K562 (cell line): ENCODE results near the gene RHOB. TPM values are rescaled to one million over a fixed set of nuclear protein-coding genes. Genes with fewer than 3 reads are reported as not detected.

Source experiments
- ATAC-seq: fragments of 200-7000 bp; cut with Tn5 transposase; 3 replicates; pipeline ENCODE4 v1.9.1; 2020; ENCODE audit warnings: moderate library complexity
- BruUV-seq: library from RNA; stranded (reverse); fragments of 400-500 nt; replicated peaks from 2 replicates; lab custom pipeline; 2021; lab: Mats Ljungman, UMichigan
- CTCF ChIA-PET: fragments of 300-600 bp; formaldehyde crosslinking; extraction: SDS; loops from one replicate; lab custom pipeline; 2021; ENCODE audit warnings: low intra/inter-chr PET ratio; lab: Yijun Ruan, JAX
- POLR2A ChIA-PET: fragments of 300-600, 350-650 bp; sonication (Branson Sonifier 250); formaldehyde crosslinking; extraction: SDS; loops from one replicate; lab custom pipeline; 2021; ENCODE audit warnings: antibody characterized with exemption, inconsistent platforms; lab: Yijun Ruan, JAX
- DNase-seq, 4 experiments: peaks; one replicate each; pipeline versions ENCODE4 v3.0.0 to v3.0.0-alpha.2; 2011 to 2018; ENCODE audit warnings: low spot score in 3 of 4, mixed read lengths in 3 of 4; ENCODE audit errors: extremely low read depth in 1 of 4
- FAIRE-seq: peaks from 2 replicates; lab custom pipeline; 2011; peaks lifted over from hg19 to GRCh38; lab: Jason Lieb, UNC
- H2AFZ ChIP-seq: 2 replicates; pipeline ENCODE4 v1.6.0; 2011; ENCODE audit warnings: low read depth, low read length, control low read depth, inconsistent platforms
- H3K27ac ChIP-seq: fragments of 200-600 bp; 3 replicates; pipeline ENCODE4 v1.8.0; 2011; ENCODE audit warnings: low read depth, mild to moderate bottlenecking, control low read depth, inconsistent platforms, low read length, moderate library complexity, mixed read lengths; ENCODE audit errors: extremely low read depth
- H3K27me3 ChIP-seq, 2 experiments: fragments of 300-600 bp in 1 of 2; 2 replicates in 1 of 2; 3 replicates in 1 of 2; pipeline versions ENCODE4 v1.6.0 to v1.8.0; 2011; ENCODE audit warnings: inconsistent platforms in 2 of 2, low read length in 2 of 2, mild to moderate bottlenecking in 1 of 2, mixed read lengths in 1 of 2, moderate library complexity in 1 of 2; ENCODE audit not compliant: control insufficient read depth in 2 of 2, insufficient read depth in 2 of 2
- H3K36me3 ChIP-seq: fragments of 300-600 bp; 3 replicates; pipeline ENCODE4 v1.8.0; 2011; ENCODE audit warnings: mild to moderate bottlenecking, low read length, inconsistent platforms; ENCODE audit not compliant: control insufficient read depth, insufficient read depth
- H3K4me1 ChIP-seq, 2 experiments: fragments of 200-600 bp in 1 of 2; replicated peaks in 1 of 2; 2 replicates in 1 of 2; 3 replicates in 1 of 2; pipeline versions ENCODE4 v1.5.1 to v1.8.0; 2011; ENCODE audit warnings: inconsistent platforms in 2 of 2, low read length in 2 of 2, mild to moderate bottlenecking in 1 of 2, mixed read lengths in 1 of 2, moderate library complexity in 1 of 2; ENCODE audit not compliant: control insufficient read depth in 2 of 2, insufficient read depth in 2 of 2
- H3K4me2 ChIP-seq: 2 replicates; pipeline ENCODE4 v1.6.1; 2011; ENCODE audit warnings: low read length, control low read depth, inconsistent platforms, mixed read lengths; ENCODE audit not compliant: insufficient read depth
- H3K4me3 ChIP-seq: fragments of 200-600 bp; sonication (generic), shearing (Covaris generic); 2 replicates; pipeline ENCODE4 v1.5.1; 2016; ENCODE audit warnings: control low read depth, inconsistent platforms
- H3K79me2 ChIP-seq: fragments of 200-600 bp; 3 replicates; pipeline ENCODE4 v1.8.0; 2011; ENCODE audit warnings: low read length, inconsistent platforms; ENCODE audit not compliant: control insufficient read depth, insufficient read depth
- H3K9ac ChIP-seq, 2 experiments: 2 replicates each; pipeline versions ENCODE4 v1.6.0 to v1.6.1; 2011; ENCODE audit warnings: low read depth in 2 of 2, low read length in 2 of 2, control low read depth in 1 of 2, inconsistent platforms in 1 of 2, mild to moderate bottlenecking in 1 of 2, mixed read lengths in 1 of 2; ENCODE audit not compliant: insufficient read depth in 1 of 2
- H3K9me1 ChIP-seq: one replicate; pipeline ENCODE4 v1.6.0; 2011; ENCODE audit warnings: inconsistent platforms, mild to moderate bottlenecking, low read length, moderate library complexity; ENCODE audit not compliant: control insufficient read depth, insufficient read depth
- H3K9me3 ChIP-seq: replicated peaks from 2 replicates; pipeline ENCODE4 v1.5.1; 2011; ENCODE audit warnings: low read depth, low read length, inconsistent platforms; ENCODE audit not compliant: control insufficient read depth, insufficient read depth
- H4K20me1 ChIP-seq: replicated peaks from 2 replicates; pipeline ENCODE4 v1.6.1; 2011; ENCODE audit warnings: low read length, inconsistent platforms, mixed read lengths; ENCODE audit not compliant: control insufficient read depth, insufficient read depth
- GTF2E2 ChIP-seq: fragments of 200-800 bp; sonication (Bioruptor generic); IDR thresholded peaks from 2 replicates; pipeline ENCODE4 v1.6.1; 2016; ENCODE audit warnings: missing genetic modification characterization, missing compliant biosample characterization
- KDM4B ChIP-seq, 2 experiments: fragments of 450-650 bp in 1 of 2; sonication (generic) in 1 of 2; IDR thresholded peaks; 2 replicates each; pipeline ENCODE4 v1.6.1; 2016 to 2017; ENCODE audit warnings: borderline replicate concordance in 2 of 2, antibody characterized with exemption in 1 of 2, low read depth in 1 of 2, mild to moderate bottlenecking in 1 of 2
- TAF1 ChIP-seq: IDR thresholded peaks from 2 replicates; pipeline ENCODE4 v1.6.1; 2011; ENCODE audit warnings: mild to moderate bottlenecking, low read length, moderate library complexity; ENCODE audit not compliant: insufficient read depth, control insufficient read depth, severe bottlenecking; ENCODE audit errors: extremely low read depth
- ZNF324 ChIP-seq: fragments of 250-450 bp; sonication (Bioruptor Pico); IDR thresholded peaks from 2 replicates; pipeline ENCODE4 v1.4.0; 2020; ENCODE audit warnings: mild to moderate bottlenecking
- WGBS: fragments of 100-300 bp; shearing (Covaris generic); methylation state at CpG from one replicate; pipeline ENCODE4 v1.1.6; 2016; ENCODE audit warnings: low coverage, mixed read lengths; ENCODE audit not compliant: insufficient coverage; ENCODE audit errors: missing lambda C conversion rate; 5-methylcytosine and 5-hydroxymethylcytosine counted together
- in situ Hi-C: fragments of 300-500 bp; cut with MboI; formaldehyde crosslinking; loops from 4 replicates; pipeline ENCODE4 v1.15.0; 2018; ENCODE audit warnings: inconsistent platforms, mixed read lengths
- intact Hi-C: fragments of 100-400 bp; cut with micrococcal nuclease; formaldehyde crosslinking; loops from 2 replicates; pipeline ENCODE4 v1.14.2; 2022
- polyA plus RNA-seq, 8 experiments: library from polyadenylated mRNA; depleted of rRNA in 4 of 8; stranded (reverse) in 5 of 8; unstranded in 3 of 8; fragments of >200 nt; fragmentation: Nextera tagmentation in 2 of 8; fragmentation: Illumina TruSeq in 1 of 8; extraction: Ambion mirVana in 2 of 8; extraction: Trizol in 1 of 8; gene quantifications; 2 replicates each; pipeline versions ENCODE4 v1.2.1 to v1.2.3, GENCODE V29; 2011 to 2014; ENCODE audit warnings: inconsistent platforms in 1 of 8, missing spikeins in 1 of 8
- total RNA-seq, 7 experiments: library from RNA; depleted of rRNA in 6 of 7; stranded (reverse); fragments of >200 nt in 6 of 7; fragmentation: Illumina TruSeq in 2 of 7; extraction: Trizol in 2 of 7; gene quantifications; 2 replicates each; pipeline versions ENCODE4 v1.2.1 to v1.2.3, GENCODE V29; 2011 to 2021; ENCODE audit warnings: low replicate concordance in 1 of 7
- TF ChIP-seq, protein P1 (sequence below), 3 experiments: fragments of 200-800 bp in 1 of 3; fragments of 250-450 bp in 1 of 3; fragments of 450-650 bp in 1 of 3; sonication (Bioruptor Pico) in 1 of 3; sonication (Bioruptor generic) in 1 of 3; formaldehyde crosslinking in 1 of 3; IDR thresholded peaks; 2 replicates each; pipeline versions ENCODE4 v1.6.1 to v1.8.0; 2016 to 2022; ENCODE audit warnings: mild to moderate bottlenecking in 2 of 3, missing genetic modification characterization in 2 of 3, missing compliant biosample characterization in 1 of 3, moderate library complexity in 1 of 3

The RHOB gene
- total and polyA plus RNA-seq, 9 of the 15 experiments (the other 6 are each of a cell fraction or from before 2014, with no cell fraction given), result 0.07 to 4.8 (median 1.1) TPM

DNA sequence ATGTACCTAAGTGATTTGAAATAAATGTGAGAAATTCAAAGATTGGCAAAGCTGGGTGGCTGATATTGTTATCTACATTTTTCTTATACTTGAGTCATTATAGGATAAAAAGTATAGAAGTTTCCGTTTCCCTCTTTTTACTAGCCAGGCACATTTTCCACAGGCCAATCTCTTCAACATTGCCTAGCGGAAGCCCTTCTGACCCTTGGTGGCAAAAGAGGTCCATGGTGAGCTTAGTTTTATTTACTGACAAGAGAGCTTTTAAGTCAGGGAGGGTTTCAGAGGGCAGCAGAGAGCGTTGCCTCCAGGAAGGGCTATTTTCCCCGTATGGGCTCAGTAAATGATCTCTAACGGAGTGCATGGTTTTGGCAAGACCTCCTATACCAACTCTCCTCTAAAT is 15.1 kb upstream of the RHOB start:
- no peak for ATAC-seq
- Histone ChIP-seq H4K20me1 (no peaks in the 10 kb centered on the region), H2AFZ (peak overlapping the region; percentile 34; the same call in 1 of the 2 replicates), H3K9me1 (no peaks in the 10 kb centered on the region), H3K9me3 (no peaks in the 10 kb centered on the region), H3K4me1 (peaks cover 6 to 29% of the 10 kb centered on the region in 2 experiments; a peak in 4 of 5 replicates), H3K79me2 (no peaks in the 10 kb centered on the region), H3K36me3 (no peaks in the 10 kb centered on the region), H3K4me3 (no peak overlapping the region), H3K27me3 (peaks cover 0 to 5% of the 10 kb centered on the region in 2 experiments; a peak in 2 of 5 replicates), H3K27ac (no peak overlapping the region), H3K4me2 (no peak overlapping the region), H3K9ac (no peak overlapping the region)
- WGBS, result 13% methylated on average over 5 of the region's 5 CpGs
- in situ Hi-C loops, result loop anchor here (25.0 kb wide), 1 partner anchor 506 kb away; no protein-coding TSS in a partner anchor
- ChIA-PET POLR2A (interaction anchor here (0.8 to 1.5 kb wide), 2 partner anchors 15 to 41 kb away, joined by 3 to 8 read pairs; partner anchors contain the start of gene RHOB), CTCF (no interaction called here)
- no TSS peak for BruUV-seq
- FAIRE-seq, result no peak
- DNase-seq, result no peak
- intact Hi-C loops, result no loop called here
- TF ChIP-seq, protein P1, sequence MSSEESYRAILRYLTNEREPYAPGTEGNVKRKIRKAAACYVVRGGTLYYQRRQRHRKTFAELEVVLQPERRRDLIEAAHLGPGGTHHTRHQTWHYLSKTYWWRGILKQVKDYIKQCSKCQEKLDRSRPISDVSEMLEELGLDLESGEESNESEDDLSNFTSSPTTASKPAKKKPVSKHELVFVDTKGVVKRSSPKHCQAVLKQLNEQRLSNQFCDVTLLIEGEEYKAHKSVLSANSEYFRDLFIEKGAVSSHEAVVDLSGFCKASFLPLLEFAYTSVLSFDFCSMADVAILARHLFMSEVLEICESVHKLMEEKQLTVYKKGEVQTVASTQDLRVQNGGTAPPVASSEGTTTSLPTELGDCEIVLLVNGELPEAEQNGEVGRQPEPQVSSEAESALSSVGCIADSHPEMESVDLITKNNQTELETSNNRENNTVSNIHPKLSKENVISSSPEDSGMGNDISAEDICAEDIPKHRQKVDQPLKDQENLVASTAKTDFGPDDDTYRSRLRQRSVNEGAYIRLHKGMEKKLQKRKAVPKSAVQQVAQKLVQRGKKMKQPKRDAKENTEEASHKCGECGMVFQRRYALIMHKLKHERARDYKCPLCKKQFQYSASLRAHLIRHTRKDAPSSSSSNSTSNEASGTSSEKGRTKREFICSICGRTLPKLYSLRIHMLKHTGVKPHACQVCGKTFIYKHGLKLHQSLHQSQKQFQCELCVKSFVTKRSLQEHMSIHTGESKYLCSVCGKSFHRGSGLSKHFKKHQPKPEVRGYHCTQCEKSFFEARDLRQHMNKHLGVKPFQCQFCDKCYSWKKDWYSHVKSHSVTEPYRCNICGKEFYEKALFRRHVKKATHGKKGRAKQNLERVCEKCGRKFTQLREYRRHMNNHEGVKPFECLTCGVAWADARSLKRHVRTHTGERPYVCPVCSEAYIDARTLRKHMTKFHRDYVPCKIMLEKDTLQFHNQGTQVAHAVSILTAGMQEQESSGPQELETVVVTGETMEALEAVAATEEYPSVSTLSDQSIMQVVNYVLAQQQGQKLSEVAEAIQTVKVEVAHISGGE (CRISPR knock-in tag; IDR thresholded peaks at IDR 0.05), result 0 out of 6 replicates have a peak, but pooled peaks of 1 of the 3 experiments have one; percentile 11
- TF ChIP-seq TAF1, result no peak
- no peak for TF ChIP-seq ZNF324 (CRISPR knock-in tag)
- peak; percentile 28; the same call in 1 of the 2 replicates for TF ChIP-seq GTF2E2 (tag)
- no peak for TF ChIP-seq KDM4B (IDR thresholded peaks at IDR 0.05; ENCODE audit: borderline replicate concordance in 2 of 2, low read depth in 1 of 2)
